HG02623 (cell line): Measurements from ENCODE around the gene INPP4B.
"Not testable (repeated sequence)": the region's sequence is repeated elsewhere in the genome, so short reads cannot be mapped to it uniquely, and the experiment has no call there.

ENCODE experiments used
- ATAC-seq: cut with Tn5 transposase; IDR thresholded peaks from one replicate; pipeline ENCODE4 v1.9.1; 2021; ENCODE audit warnings: moderate library complexity; ENCODE audit not compliant: unreplicated experiment

Gene INPP4B

DNA sequence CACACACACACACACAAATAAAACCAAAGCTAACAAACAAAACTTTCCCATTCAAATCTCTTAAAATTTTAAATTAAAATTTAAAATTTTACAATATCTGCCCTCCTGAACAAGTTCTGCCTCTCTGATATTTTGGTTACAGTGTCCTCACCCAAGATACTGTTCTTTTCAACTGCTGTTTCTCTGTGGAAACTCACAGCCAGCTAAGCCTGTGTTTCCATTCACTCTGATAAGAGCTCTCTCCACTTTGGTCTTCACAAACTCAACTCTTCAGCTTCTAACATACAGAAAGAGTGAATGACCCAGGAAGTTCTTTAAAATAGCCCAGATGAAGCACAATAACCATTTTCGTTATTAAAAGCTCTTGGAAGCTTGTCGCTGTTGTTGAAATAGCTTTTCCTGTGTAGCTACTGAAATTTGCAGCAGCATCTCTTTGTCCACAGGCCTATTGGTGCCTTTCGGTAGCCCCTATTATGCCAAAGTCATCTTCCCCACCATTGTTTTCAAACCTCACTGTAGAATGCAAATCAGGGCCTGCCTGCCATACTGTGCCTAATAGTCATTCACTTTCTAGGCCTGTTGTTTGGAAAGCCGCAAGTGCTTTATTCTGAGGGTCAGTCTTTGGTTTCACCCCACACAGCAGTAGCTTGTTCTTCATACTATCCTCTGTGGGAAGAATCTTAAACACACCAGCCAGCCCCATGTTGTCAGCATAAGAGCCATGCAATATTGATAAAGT is 19.4 kb downstream of the INPP4B start:
- ATAC-seq: no peak

DNA sequence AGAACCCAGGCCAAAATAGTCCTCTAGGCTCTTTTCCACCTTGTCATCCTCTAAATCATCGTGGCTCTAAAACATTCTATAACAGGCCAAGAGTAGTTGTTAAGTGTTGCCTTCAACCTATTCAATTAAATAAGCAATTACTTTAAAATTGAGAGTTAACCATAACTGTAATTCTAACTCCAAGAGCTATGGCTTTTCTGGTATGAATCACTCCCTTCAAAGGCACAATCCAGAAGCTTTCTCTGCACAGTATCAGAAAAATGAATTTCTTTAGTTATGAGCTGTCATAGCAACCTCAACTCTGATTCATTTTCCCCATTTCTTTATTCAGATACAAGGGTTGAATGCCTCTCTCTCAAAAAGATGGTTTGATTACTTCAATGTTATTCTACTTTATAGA is 21.7 kb downstream of the INPP4B start:
- no peak for ATAC-seq

DNA sequence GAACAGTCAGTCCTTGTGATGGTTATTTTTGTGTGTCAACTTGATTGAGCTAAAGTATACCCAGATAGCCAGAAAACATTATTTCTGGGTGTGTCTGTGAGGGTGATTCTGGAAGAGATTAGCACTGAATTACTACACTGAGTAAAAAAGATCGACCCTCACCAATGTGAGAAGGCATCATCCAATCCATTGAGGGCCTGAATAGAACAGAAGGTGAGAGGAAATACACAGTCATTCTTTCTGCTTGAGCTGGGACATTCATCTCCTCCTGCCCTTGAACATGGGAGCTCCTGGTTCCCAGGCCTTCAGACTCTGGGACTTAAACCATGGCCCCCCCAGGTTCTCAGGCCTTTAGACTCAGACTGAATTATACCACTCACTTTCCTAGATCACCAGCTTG is 22.3 kb downstream of the INPP4B start:
- no peak for ATAC-seq

DNA sequence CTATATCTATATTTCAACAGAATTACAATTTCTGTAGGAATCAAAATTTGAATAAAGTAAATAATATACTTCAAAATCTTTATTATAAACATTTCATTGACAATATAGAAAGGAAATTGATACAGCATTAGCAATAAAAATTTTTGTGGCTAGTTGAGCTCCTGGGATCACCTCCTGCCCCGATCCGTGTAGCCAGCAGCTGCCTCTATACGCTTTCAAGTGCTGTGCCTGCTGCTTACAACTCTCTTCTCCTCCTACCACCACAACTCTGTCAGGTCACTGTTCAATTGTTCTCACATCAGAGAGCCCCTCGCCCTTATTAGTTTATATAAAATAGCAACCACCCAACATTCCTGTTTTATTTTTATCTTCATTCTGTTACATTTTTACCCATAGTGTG is 27.6 kb downstream of the INPP4B start:
- ATAC-seq: no peak

DNA sequence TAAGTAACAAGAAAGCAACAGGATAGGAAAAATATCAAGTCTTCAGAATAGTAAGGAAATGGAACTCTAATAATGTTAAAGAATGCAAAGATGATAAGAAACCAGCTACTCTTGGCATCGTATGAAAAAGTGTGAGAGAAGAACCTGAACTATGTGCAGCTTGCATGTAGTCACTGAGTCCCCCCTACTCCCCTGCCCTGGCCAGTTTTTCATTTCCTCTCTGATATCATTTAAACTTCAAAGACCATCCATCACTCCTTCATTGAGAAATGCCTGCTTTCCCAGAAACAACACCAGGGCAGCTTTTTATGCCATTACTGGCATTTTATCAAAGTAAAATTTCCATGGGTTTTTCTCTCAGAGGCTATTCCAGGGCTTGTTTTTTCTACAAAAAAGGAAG is 28.1 kb downstream of the INPP4B start:
- no peak for ATAC-seq

DNA sequence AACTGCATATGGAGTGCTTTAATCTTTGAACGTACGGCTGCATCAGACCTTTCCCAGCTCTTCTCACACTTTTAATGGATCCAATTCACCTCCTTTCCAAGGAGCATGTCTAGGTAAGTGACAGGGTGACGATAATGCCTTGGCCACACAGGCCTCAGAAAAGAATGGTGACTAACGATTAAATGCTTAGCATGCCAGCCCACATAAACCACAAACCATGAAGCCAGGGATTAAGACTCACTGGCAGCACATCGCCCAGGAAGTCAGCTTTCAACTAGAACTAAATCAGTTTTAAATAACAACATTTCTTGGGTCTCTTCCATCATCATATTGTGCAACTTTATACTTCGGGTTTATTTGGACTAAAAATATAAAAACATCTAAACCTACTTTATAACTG is 28.7 kb downstream of the INPP4B start:
- no peak for ATAC-seq

DNA sequence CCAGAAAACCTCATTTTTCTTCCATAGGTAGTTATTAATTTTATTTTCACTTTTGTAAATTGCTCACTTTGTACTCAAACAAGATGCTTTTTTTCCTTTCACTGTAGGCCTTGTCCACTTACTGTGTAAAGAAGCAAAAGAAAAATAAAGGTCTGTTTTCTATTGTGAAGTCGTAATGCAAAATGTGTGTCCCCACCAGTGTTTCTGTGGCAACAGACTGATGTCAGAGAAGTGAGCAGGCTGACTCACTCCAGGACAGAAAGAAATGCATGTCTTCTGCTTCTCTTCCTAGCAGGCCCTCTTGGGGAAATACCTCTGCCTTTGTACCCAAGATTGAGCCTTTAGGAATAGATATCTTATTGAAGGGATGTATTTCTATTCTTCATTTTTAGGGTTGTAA is 30.3 kb downstream of the INPP4B start:
- ATAC-seq: no peak

DNA sequence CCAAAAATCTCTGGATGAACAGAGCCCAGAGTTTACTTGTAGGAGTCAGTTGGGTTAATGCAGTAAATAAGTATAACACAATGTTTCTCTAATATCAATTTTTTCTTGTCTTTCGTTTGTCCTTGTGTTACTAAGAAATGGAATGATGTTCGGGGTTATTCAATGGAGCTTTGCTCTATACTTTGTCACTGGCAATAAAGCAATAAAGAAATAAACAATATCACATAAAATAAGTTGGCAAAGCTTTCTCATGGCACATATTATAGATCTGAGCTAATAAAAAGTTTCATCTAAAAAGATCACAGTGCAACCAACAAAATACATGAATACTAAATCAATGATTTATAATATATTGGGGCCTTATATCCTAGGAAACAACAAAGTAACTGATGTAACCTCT is 32.7 kb downstream of the INPP4B start:
- no peak for ATAC-seq

DNA sequence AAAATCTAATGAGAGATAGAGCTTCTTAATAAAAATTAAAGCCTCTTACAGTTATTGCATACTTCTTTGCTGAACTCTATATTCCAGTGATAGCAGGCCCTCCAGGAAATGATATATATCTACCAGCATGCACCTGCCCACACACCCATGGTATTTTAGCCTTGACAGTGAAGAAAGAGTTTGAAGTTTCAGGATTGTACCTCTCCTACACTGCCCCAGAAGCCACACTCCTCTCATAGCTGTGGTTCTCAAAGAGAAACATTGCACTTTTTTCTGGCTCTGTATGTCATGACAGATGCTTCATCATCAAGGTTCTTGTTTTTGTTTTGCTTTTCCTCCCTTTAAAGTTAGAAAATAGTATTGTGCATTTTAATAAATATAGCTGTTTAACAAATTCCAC is 34.0 kb downstream of the INPP4B start:
- no peak for ATAC-seq

DNA sequence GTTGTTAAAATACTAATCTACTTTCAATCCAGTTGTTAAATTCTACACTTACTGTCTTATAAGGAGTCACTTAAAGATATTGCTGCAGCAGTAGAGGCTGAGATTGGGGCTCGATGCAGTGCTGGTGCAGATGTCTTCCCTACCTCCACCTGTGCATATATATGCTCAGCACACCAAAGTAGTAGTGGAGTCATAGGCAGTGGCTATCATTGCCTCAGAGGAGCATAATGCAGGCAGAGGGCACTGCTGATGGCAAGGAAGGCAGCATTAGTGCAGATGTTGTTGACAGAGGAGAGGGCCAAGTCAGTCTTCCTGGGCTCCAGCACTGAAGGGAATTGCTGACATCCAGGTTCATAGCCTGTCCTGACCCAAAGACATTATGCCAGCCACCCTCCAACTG is 35.1 kb downstream of the INPP4B start:
- ATAC-seq: no peak

DNA sequence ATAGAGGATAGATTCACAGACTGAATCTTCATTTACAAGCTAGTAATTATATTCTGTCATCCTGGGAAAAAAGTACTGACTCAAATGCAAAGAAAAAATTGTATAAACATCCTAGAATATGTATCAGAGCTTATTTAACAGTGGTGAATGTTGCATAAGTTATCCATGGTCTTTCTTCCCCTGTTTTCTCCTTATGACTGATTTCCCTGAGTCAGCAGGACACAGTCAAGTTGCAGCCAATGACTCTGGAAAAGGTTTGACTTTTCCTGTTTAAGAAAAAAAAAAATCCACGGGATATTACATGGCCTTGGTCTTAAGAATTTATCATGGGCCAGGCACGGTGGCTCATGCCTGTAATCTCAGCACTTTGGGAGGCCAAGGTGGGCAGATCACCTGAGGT is 36.5 kb downstream of the INPP4B start:
- ATAC-seq: no peak

DNA sequence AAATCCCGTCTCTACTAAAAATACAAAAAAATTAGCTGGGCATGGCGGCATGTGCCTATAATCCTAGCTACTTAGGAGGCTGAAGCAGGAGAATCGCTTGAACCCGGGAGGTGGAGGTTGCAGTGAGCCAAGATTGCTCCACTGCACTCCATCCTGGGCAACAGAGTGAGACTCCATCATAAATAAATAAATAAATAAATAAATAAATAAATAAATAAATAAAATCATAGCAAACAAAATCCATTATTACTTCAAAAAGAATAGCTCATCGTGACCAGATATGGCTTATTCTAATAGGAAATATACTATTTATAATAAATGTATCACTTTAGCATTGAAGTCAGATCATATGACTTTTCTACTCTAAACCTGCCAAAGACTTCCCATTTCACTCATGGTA is 42.2 kb downstream of the INPP4B start:
- ATAC-seq: not testable (repeated sequence)

DNA sequence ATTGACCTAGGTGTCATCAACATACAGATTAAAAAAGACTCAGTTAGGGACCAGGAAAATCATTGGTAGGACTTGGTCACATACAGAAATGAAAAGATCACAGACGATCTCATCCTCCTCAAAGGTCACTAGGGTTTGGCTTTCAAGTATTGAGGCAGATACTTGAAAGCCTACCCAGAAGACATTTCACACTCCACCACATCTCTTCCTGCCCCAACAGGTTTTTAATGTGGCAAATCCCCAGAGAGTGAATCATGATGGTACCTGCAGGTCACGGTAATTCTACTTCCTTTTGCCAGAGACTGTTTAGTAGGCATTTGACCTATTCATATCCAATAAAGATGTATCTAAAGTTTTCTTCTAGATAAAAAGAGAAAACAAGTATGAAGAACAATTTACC is 44.1 kb downstream of the INPP4B start:
- no peak for ATAC-seq

DNA sequence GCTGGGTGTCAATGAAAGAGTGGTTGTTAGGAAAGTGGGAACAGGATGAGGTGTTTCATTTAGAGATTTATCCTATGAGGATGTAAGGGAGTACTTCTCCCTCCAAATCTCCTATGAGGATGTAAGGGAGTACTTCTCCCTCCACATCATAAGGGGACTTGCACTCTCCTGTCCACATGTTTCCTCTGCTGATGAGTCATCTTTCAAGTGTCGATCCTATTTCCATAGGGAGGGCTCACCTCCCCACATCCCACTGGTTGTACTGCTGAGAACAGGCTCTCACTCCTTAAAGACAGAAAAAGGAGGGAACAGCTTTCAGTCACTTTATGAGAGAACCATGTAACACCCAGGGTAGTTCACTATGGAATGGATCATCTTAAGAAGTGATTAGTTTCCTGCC is 65.0 kb downstream of the INPP4B start:
- no peak for ATAC-seq

DNA sequence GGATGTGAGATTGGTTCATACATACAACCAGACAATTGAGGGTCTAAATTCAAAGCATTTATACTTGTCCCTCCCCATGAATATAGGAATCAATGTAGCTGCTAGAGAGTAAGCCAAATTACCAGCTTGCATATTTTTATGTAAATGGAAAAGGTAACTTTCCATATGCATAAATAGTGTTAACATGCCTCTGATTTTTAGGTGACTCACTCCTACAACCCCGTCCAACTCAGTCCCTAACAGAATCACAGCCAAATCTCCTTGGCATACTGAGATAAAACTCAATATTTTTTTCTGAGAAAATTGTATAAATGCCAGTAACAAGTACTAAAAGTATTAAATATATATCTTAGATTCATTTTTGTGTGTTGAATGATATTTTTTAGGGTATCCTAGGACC is 67.2 kb downstream of the INPP4B start:
- ATAC-seq: no peak

DNA sequence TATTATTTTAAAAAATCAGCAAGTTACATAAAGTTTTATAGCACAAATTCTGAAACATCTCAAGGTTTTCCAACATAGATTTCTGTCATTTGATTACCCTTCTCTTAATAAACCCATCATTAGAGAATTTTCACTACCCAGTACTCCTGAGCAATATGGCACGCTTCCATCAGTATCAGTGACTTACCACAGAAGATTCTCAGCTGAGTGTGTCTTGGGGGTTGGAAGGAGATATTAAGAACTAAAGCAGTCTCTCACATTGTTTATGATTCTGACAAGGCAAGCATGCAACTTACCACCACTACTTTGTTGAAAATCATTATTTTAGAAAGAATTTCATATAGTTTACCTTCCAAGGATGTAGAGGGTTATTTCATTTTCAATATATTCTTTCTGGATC is 67.7 kb downstream of the INPP4B start:
- ATAC-seq: no peak

DNA sequence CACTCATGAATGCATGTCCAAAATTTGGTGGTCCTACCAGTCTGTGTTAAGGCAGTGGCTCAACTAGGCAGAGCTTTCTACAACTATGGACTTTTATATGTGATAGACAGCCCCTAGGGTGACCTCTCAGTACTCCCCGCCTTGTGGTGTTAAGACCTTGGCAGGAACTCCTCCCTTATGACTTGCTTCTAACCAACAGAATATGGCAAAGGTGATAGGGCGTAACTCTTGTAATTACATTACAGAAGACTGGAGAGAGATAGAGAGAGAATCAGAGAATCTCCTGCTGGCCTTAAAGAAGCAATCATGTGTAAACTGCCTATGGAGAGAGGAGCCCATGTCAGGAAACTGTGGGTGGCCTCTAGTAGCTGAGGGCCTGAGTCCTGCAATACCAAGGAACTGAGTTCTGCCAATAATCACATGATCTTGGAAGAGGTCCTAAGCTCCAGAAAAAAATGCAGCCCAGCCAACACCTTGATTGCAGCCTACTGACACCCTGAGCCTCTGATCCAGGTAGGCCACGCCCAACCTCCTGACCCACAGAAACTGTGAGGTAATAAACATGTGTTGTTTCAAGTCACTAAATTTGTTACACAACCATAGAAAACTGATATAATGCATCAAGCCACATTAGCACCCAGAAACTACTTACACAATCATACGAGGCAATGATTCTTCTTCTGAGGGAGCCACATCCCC is 68.9 kb downstream of the INPP4B start:
- no peak for ATAC-seq

DNA sequence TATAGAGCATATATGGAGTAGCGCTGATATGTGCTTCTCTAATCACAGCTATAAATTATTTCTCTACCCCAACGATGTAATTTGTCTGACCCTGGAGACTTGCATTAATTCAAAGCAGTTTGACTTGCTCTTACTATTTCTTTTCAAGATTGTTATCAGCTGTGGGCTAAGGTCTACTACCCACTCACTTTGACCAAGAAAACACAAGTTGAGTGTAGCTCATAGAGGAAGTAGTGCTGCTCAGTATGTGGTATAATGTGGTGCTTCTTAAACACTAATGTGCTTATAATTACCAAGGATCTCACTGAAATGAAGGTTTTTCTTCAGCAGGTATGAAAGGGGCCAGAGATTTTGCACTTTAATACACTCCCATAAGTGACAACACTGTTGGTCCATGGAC is 70.1 kb downstream of the INPP4B start:
- ATAC-seq: no peak

DNA sequence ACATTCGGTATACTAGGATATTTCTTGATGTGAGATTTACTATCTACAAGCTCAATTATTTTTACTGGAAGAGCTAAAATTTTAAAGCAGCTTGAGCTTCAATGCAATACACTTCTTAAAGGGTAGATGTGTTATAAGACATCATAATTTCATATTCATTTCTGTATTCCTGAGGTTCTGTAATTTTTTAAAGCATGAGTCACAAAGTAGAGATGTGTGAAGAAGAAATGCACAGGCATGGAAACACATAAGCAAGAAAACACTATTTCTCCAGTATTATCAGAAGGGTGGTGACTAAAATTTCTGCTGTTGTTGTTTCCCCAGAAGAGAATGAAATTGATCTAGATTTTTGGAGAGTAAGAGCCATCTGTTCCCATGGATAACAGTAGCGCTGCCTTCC is 72.6 kb downstream of the INPP4B start:
- no peak for ATAC-seq

DNA sequence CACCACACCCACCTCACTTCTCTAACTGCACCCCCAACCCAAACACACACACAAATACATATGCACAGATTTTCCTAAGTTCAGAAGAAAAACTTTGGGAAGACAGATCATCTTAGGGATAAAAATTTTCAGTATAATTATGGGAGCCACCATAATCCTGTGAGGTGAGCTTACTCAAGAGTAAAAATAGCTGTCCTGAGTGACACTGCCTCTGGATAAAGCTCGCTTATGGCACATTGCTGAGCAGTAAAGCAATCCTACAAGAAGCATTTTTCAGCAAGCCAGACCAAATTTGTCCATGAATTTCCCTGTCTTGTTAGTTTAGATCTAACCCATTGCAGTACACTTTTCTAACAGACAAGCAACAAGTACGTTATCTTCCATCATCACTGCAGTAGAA is 83.8 kb downstream of the INPP4B start:
- no peak for ATAC-seq

DNA sequence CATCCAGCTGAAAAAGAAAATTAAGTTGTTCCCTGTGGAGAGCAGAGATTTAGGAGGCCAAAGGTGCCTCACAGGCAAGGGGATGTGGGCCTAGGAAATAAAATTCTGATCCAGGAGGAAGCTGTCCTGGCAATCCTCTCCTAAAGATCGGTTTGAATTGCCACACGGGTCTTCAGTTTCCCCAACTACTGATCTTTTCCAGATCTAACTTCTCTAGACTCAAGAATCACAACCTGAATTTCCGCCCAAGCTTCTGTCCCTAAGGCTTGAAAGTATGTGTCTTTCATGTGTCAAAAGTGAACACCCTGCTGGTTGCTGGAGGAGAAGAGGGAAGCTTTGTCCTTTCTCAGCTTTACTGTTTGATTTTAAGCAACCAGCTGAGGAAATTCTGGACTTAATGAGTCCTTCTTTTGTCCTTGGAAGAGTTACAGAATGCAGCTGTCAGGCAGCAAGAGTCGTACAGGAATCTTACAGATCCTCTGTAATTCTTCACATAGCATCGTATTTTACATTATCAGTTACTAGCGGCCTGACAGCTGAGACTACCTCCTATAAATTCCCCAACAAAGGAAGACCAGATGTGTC is 93.8 kb downstream of the INPP4B start:
- ATAC-seq: no peak

DNA sequence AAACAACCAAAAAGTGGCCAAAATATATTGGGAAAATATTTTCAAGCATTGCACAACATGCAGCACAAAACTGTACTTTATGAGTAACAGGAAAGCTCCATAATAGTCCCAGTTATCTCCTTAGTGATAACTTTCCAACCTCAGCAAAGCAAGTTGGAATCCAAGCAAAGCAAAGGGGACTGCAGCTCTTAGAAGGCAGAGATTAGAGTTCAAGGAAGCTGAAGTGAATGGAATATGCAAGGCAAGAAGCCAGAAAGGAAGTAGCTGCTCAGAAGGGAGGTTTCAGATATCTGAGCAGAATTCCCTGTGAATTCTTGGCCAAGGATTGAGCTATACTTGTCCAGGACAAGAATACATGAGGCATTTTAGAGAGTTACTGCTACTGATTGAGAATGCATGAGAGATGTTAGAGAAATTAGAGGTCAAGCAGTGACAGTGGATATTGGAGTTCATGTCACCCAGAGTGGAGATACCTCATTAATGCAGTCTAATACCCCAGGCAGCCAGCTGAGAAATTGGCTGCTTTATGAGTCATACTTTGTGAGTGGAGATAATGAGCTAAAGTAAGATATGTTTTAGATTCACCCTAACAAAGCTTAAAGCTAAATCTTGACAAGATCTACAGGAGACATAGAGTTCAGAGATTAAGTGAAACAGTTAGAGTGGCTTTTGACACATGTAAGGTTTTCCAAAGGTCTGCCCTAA is 102.8 kb downstream of the INPP4B start:
- no peak for ATAC-seq
